Measurements from ENCODE around the gene NFKB2.

NFKB2 gene

GRCh38 chr10:102408728-102409603 lies 13.5 kb downstream of the NFKB2 start:
- DNase-seq (ENCODE audit: low spot score), result peak; percentile 63

DNA sequence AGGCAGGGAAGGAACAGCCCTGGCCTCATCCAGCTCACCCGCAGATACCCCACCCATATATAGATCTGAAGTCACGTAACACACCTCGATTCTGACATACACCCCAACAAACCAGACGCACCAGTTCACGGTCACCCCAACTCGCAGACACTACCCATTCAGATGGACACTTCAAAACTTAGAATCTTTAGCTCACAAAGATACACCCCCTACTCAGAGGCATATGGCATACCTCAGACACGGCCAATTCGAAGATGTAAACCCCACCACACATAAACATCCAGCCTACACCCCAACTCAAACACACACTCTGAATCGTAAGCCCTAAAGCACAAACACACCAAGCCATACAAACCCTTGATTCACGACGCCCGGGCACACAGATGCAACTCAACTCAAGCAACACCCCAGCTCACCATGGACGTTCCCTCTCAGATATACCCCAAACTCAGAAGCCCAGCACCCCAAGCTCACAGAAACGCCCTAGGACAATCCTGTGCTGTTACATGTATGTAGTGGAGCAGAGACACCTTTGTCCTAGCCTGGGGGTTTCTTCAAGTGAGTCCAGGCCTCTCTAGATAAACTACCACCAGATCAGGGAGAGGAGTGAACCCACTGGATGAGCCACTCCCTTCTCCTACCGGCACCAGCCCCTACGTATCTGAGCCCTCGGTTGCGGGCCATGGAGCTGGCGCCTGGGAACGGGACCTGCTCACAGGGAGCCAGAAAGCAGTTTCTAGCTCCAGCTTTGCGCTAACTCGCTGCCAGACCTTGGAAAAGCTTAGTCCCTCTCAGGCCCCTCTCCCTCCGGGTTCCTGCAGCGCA lies 14.3 kb downstream of the NFKB2 start:
- no peak for DNase-seq (ENCODE audit: low spot score)

- no peak for DNase-seq (ENCODE audit: low spot score)
Measured at GRCh38 chr10:102410429-102411073, 15.0 kb downstream of the NFKB2 start.

GRCh38 chr10:102411341-102412255 lies 16.1 kb downstream of the NFKB2 start:
- no peak for DNase-seq (ENCODE audit: low spot score)

DNA sequence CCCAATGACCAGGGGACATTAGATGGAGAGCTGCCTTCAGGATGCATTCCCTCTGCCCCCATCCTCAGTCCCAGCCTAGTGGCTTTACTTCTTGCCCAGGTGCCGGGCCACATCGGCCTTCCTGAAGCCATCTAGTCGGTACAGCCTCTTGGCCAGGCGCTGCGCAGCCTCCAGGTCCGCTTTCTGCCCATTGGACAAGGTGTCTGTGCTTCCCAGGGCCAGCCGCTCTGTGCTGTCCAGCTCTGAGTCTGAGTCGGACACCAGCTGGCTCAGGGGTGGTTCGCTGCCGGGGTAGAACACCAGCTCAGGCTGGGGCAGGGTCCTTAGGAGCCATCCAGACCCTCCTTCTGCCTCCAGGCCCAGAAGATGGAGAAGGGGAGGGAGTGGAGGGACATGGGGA lies 16.8 kb downstream of the NFKB2 start:
- no peak for DNase-seq (ENCODE audit: low spot score)

GRCh38 chr10:102413053-102413705 lies 17.7 kb downstream of the NFKB2 start:
- DNase-seq (ENCODE audit: low spot score), result peak; percentile 46

DNA sequence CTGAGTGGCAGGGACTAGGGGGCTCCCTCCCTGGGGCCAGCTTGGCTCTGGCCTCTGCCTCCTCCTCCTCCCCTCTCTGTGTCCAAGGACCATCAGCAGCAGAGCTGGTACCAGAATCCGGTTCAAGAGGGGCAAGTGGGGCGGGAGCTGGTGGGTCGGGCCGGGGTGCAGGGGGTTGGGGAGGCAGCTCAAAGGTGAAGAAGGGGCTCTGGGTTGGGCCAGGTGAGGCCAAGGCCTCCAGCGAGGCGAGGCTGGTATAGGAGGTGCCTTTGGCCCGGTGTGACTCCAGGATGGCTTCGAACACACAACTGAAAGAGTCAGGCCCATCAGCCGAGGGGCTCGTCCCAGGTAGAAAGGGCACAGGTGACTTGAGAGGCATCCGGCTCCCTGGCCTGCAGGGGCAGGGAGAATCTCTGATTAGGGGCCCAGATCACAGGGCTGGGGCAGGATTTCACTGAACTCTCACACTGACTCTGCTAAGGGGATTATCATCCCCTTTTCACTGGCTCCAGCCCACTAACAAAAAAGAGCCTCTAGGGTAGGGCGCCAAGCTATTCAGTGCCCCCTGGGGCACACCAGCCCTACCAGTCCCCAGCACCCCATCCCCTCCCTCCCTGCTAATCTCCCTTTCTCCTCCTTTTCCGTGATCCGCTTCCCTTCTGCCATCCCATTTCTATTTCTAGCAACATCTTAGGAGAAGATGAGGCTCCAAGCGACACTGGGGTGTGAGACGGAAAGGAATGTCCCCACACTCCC lies 18.5 kb downstream of the NFKB2 start:
- DNase-seq (ENCODE audit: low spot score), result no peak

GRCh38 chr10:102414749-102415148 lies 19.2 kb downstream of the NFKB2 start:
- DNase-seq (ENCODE audit: low spot score), result no peak

DNA sequence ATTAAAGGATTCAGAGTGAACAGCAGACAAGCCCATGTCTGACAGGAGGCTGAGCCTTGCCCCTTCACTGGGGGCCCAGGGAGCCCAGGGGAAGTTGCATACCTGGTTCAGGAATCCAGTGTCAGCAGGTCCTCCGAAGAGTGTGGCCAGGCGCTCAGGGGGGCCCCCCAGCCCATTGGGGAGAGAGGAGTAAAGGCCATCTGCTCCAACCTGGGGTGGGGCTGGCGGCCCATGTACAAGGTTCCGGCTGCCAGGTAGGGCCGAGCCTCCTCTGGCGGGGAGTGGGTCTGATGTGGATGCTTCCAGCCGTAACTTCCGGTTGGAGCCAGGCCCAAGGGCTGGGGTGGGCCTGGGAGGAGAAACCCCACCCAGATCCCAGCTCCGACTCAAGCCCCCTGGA lies 20.8 kb downstream of the NFKB2 start:
- DNase-seq (ENCODE audit: low spot score), result no peak

DNA sequence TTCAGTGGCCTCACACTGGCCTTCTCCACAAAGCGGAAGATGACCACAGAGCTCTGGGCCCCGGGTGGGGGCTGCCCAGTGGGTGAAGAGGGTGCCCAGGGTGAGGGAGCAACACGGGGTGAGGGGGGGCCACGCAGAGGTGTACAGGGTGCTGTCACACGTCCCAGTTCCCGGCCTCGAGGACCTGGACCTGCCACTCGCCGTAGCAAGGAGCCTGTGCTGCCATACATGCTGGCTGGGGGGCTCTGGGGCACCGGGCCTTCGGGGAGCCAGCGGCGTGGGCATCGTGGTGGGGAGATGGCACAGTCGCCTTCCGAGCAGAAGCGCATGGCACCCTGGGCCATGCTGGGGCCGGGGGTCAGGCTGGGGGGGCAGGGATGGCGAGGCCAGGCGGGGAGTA lies 21.2 kb downstream of the NFKB2 start:
- DNase-seq (ENCODE audit: low spot score), result no peak

GRCh38 chr10:102418622-102419268 lies 23.2 kb downstream of the NFKB2 start, which contains the start of gene PSD:
PSD (minus strand) TSS chr10:102418785; CDS start chr10:102417038, 1,747 bp downstream.
- no peak for DNase-seq (ENCODE audit: low spot score)

DNA sequence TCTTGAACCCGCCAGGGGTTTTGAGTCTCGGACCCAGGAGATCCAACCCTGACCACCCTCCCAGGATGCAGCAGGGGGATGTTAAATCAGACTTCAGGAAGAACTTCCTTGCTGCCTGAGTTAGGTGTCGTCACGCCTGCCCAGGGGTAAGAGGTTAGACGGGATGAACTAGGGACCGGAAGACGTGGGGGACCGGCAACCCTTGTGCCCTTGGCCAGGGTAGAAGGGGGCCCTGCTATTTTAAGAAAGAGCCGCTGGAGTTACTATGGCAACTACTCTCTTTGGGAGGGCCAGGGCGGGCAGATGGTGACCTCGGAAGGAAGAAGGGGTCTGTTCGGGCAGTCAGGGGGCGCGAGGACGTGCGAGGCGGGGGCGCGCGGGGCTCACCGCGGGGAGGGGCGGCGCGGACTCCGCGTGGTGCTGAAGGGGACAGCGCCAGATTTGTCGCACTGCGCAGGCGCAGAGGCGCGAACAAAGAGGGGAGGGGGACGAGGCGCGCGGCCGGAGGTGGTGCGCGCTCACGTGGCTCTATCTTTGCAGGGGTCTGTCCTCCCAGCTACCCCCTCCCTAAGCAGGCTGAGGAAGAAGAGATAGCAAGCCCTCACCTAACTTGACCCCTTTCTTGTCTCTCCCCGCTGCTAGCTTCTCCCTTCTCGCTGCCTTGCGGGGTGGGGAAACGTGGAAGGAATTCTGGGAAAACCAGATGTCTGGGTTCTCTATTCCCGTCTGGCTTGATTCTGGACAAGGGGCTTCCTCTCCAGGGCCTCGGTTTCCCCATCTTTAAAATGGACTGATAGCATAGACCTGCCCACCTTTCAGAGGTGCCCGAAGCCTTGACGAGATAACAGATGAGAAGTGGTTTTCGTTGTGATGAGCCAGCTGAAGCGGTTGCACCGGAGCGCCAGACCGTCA lies 24.0 kb downstream of the NFKB2 start:
- peak; percentile 68 for DNase-seq (ENCODE audit: low spot score)

GRCh38 chr10:102420181-102420713 lies 24.7 kb downstream of the NFKB2 start:
- DNase-seq (ENCODE audit: low spot score), result no peak

GRCh38 chr10:102420714-102421506 lies 25.4 kb downstream of the NFKB2 start, which contains the start of gene FBXL15:
FBXL15 (plus strand) TSS chr10:102420836; CDS start chr10:102421130, 294 bp downstream.
- peak; percentile 97 for DNase-seq (ENCODE audit: low spot score)

- no peak for DNase-seq (ENCODE audit: low spot score)
Measured at GRCh38 chr10:102421507-102421756, 25.9 kb downstream of the NFKB2 start.

DNA sequence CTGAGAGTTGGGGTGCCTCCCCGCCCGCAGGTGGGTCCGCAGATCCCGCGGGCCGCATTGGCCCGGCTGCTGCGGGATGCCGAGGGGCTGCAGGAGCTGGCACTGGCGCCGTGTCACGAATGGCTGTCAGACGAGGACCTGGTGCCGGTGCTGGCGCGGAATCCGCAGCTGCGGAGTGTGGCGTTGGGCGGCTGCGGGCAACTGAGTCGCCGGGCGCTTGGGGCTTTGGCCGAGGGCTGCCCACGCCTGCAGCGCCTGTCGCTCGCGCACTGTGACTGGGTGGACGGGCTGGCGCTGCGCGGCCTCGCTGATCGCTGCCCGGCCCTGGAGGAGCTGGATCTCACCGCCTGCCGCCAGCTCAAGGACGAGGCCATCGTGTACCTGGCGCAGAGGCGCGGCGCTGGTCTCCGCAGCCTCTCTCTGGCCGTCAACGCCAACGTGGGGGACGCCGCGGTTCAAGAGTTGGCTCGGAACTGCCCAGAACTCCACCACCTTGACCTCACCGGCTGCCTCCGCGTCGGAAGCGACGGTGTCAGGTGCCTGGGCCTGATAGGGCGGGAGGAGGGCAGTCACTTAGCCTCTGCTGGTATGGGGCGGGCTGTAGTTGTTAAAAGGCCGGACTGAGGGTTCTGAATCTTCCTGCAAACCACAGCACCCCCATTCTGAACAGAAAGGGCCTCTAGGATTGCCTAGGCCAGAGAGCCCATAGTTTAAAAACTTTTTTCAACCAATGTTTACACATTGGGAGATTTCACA lies 26.4 kb downstream of the NFKB2 start:
- DNase-seq (ENCODE audit: low spot score), result no peak
